Amniotic epithelial cell (primary cell): Measurements from ENCODE around the gene HIC2.
"Not testable (repeated sequence)": the region's sequence is repeated elsewhere in the genome, so short reads cannot be mapped to it uniquely, and the experiment has no call there.

Experiments
- DNase-seq: peaks from one replicate; pipeline ENCODE4 v3.0.0-alpha.2; 2010; ENCODE audit warnings: low read depth

HIC2 gene

GRCh38 chr22:21435998-21436810 is 19.0 kb downstream of the HIC2 start:
- DNase-seq = not testable (repeated sequence)

GRCh38 chr22:21438013-21438412 is 20.8 kb downstream of the HIC2 start:
- DNase-seq = not testable (repeated sequence)

GRCh38 chr22:21440018-21440636 is 23.0 kb downstream of the HIC2 start:
- not testable (repeated sequence) for DNase-seq

GRCh38 chr22:21440676-21441075 is 23.5 kb downstream of the HIC2 start:
- DNase-seq = not testable (repeated sequence)

GRCh38 chr22:21441170-21441569 is 24.0 kb downstream of the HIC2 start:
- not testable (repeated sequence) for DNase-seq

- DNase-seq = not testable (repeated sequence)
These were observed 25.0 kb downstream of the HIC2 start for GRCh38 chr22:21442123-21442522.

- DNase-seq = not testable (repeated sequence)
These were observed 25.5 kb downstream of the HIC2 start for GRCh38 chr22:21442646-21443045.

- DNase-seq = no peak
These were observed 26.0 kb downstream of the HIC2 start for GRCh38 chr22:21443057-21443734.

- no peak for DNase-seq
These were observed 26.7 kb downstream of the HIC2 start for GRCh38 chr22:21443735-21444421.

GRCh38 chr22:21444701-21445436 is 27.7 kb downstream of the HIC2 start:
- DNase-seq = no peak

- no peak for DNase-seq
These were observed 28.4 kb downstream of the HIC2 start for GRCh38 chr22:21445437-21446127.

GRCh38 chr22:21446128-21446826 is 29.1 kb downstream of the HIC2 start:
- DNase-seq = no peak

- no peak for DNase-seq
These were observed 29.9 kb downstream of the HIC2 start for GRCh38 chr22:21446827-21447690.

GRCh38 chr22:21447694-21448402 is 30.7 kb downstream of the HIC2 start:
- no peak for DNase-seq

- no peak for DNase-seq
These were observed 31.7 kb downstream of the HIC2 start for GRCh38 chr22:21448627-21449416.

- no peak for DNase-seq
These were observed 32.6 kb downstream of the HIC2 start for GRCh38 chr22:21449531-21450319.

GRCh38 chr22:21450320-21450831 is 33.2 kb downstream of the HIC2 start:
- DNase-seq = no peak
